Central memory CD8-positive, alpha-beta T cell (primary cell): ENCODE measurements around the gene U2SURP.
"Not testable (repeated sequence)": the region's sequence is repeated elsewhere in the genome, so short reads cannot be mapped to it uniquely, and the experiment has no call there.

ENCODE experiments used
- ATAC-seq: fragments of 150-1000 bp; cut with Tn5 transposase; replicated peaks from 2 replicates; pipeline ENCODE4 v1.10.0; 2022; ENCODE audit warnings: mild to moderate bottlenecking, moderate FRiP score, moderate number of reproducible peaks; ENCODE audit not compliant: poor library complexity, severe bottlenecking; ENCODE audit errors: extremely low read depth
- DNase-seq, 2 donors: peaks; one replicate each; pipeline ENCODE4 v3.0.0; 2021; ENCODE audit warnings: low spot score in 2 of 2
- H3K27ac Mint-ChIP-seq: one replicate; pipeline ENCODE4 v1.8.0; 2022; ENCODE audit warnings: low read depth, mild to moderate bottlenecking, moderate library complexity, mixed read lengths
- H3K27me3 Mint-ChIP-seq: one replicate; pipeline ENCODE4 v1.8.0; 2022; ENCODE audit warnings: mixed read lengths
- H3K36me3 Mint-ChIP-seq: one replicate; pipeline ENCODE4 v1.8.0; 2022; ENCODE audit warnings: mild to moderate bottlenecking, moderate library complexity, mixed read lengths; ENCODE audit not compliant: insufficient read depth
- H3K4me1 Mint-ChIP-seq: one replicate; pipeline ENCODE4 v1.8.0; 2022; ENCODE audit warnings: mixed read lengths
- H3K4me3 Mint-ChIP-seq: one replicate; pipeline ENCODE4 v1.8.0; 2022; ENCODE audit warnings: mild to moderate bottlenecking, moderate library complexity, mixed read lengths
- H3K9me3 Mint-ChIP-seq: one replicate; pipeline ENCODE4 v1.8.0; 2022; ENCODE audit warnings: mixed read lengths

Gene U2SURP

GRCh38 chr3:143001034-143001368 is 369 bp upstream of the U2SURP start:
- peaks cover 14% of the 10 kb centered on the region for H3K36me3 Mint-ChIP-seq
- ATAC-seq (peak; percentile 69), DNase-seq (no peak)
- no peaks in the 10 kb centered on the region for H3K9me3 Mint-ChIP-seq
- peaks cover 33% of the 10 kb centered on the region for H3K4me1 Mint-ChIP-seq
- H3K4me3 Mint-ChIP-seq, result peak overlapping the region; percentile 92
- H3K27me3 Mint-ChIP-seq, result no peaks in the 10 kb centered on the region
- H3K27ac Mint-ChIP-seq, result peak overlapping the region; percentile 95

DNA sequence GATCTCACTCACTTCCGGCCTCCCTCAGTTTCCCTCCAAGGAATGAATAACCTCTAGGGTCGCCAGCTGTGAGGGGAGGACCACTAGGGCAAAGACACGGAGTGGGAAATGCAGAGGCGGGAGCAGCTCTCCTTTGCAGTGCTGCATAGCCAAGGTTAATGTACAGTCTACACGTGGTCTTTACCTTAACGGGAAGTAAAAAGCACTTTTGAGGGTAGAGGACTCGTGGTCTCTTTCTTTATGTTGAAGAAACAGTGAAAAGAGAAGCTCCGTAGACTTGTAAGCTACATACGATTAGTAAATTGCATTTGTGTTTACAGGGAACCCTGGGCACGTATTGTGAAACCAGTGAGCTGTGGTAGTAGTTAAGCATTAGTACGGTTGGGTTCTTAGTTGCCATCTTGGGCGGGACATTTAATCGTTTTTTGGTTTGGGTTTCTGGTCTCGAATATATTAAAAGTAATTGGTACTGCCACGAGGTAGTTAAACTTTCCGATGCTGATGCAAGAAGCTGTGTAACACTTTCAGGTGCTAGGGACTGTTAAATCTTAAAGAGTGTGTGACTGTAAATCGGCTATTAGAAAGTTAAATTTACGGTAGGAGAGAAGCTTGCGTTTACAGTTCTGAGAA is 828 bp downstream of the U2SURP start:
- Mint-ChIP-seq H3K27me3 (no peaks in the 10 kb centered on the region), H3K27ac (peak overlapping the region; percentile 95), H3K4me1 (peaks cover 45% of the 10 kb centered on the region), H3K9me3 (no peaks in the 10 kb centered on the region), H3K4me3 (peak overlapping the region; percentile 92), H3K36me3 (peaks cover 17% of the 10 kb centered on the region)
- DNase-seq (no peak), ATAC-seq (peak; percentile 27)

GRCh38 chr3:143002727-143003126 is 1.4 kb downstream of the U2SURP start:
- peaks cover 17% of the 10 kb centered on the region for H3K36me3 Mint-ChIP-seq
- no peaks in the 10 kb centered on the region for H3K9me3 Mint-ChIP-seq
- H3K4me3 Mint-ChIP-seq, result peak overlapping the region; percentile 92
- DNase-seq, result no peak
- H3K27ac Mint-ChIP-seq, result peak overlapping the region; percentile 95
- no peak for ATAC-seq
- peaks cover 51% of the 10 kb centered on the region for H3K4me1 Mint-ChIP-seq
- H3K27me3 Mint-ChIP-seq, result no peaks in the 10 kb centered on the region

DNA sequence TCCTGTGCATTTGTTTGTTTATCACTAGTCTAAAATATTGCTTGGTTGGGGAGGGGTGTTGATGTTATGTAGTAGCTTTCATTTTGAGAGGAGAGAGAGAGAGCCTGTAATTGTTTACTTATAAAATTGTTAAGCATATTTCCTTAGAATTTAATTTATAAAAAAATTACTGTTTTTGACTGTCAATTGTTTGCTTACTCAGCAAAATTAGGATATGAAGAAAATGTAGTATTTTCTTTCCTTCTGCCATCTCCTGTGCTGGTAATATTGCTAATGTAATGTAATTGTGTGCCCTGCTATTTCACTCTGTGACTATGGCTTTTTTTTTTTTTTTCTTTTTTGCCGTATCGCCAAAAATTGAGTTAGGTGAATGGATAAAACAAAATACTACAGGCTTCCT is 3.5 kb downstream of the U2SURP start:
- Mint-ChIP-seq H3K4me1 (peaks cover 68% of the 10 kb centered on the region), H3K27ac (no peak overlapping the region), H3K4me3 (peak overlapping the region; percentile 43), H3K36me3 (peaks cover 18% of the 10 kb centered on the region), H3K27me3 (no peaks in the 10 kb centered on the region), H3K9me3 (no peaks in the 10 kb centered on the region)
- no peak for ATAC-seq
- no peak for DNase-seq

DNA sequence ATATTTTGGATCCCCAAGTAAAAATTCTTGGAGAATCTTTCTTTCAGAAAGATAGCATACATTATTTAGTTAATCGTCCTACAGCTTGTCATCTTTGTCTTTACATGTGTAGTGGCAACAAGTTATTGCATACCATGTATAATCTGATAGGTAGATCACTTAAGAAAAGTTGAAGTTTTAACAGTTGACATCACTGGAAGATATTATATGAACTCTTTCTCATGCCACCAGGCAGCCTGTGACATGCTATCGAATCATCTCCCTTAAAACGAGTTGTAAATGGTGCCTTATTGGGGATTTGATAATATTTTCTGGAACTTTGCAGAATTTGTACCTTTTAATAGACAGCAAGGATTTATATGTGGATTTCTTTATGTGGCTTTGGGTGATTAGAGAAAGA is 8.7 kb downstream of the U2SURP start:
- H3K9me3 Mint-ChIP-seq, result no peaks in the 10 kb centered on the region
- H3K4me1 Mint-ChIP-seq, result peaks cover 60% of the 10 kb centered on the region
- no peak overlapping the region for H3K27ac Mint-ChIP-seq
- DNase-seq (no peak), ATAC-seq (no peak)
- H3K4me3 Mint-ChIP-seq, result no peak overlapping the region
- no peaks in the 10 kb centered on the region for H3K27me3 Mint-ChIP-seq
- peaks cover 24% of the 10 kb centered on the region for H3K36me3 Mint-ChIP-seq

DNA sequence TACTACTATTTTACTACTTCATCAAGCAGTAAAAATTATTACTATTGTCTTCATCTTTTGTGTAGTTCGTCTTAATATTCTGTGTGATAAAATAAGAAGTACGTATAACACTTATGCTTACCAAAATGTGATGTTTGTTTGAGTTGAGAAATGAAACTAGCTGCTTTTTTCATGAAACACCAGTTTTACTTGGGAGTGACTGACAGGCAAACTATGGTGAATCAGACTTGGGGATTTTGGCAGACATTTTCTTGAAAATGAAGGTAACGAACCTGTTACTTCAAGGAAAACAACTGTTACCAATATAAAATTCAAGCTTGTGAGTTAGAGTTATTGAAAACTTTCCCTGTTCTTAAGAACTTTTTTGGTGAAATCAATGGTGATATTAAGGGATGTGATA is 10.3 kb downstream of the U2SURP start:
- Mint-ChIP-seq H3K4me1 (peaks cover 51% of the 10 kb centered on the region), H3K9me3 (no peaks in the 10 kb centered on the region), H3K27me3 (no peaks in the 10 kb centered on the region), H3K27ac (no peak overlapping the region), H3K36me3 (peaks cover 26% of the 10 kb centered on the region), H3K4me3 (no peak overlapping the region)
- DNase-seq (no peak), ATAC-seq (no peak)

- Mint-ChIP-seq H3K9me3 (no peaks in the 10 kb centered on the region), H3K27ac (no peak overlapping the region), H3K4me1 (peaks cover 23% of the 10 kb centered on the region), H3K36me3 (peaks cover 48% of the 10 kb centered on the region), H3K27me3 (no peaks in the 10 kb centered on the region), H3K4me3 (no peak overlapping the region)
- ATAC-seq, result no peak
- DNase-seq, result no peak
Observed at GRCh38 chr3:143014921-143015320, 13.6 kb downstream of the U2SURP start.

DNA sequence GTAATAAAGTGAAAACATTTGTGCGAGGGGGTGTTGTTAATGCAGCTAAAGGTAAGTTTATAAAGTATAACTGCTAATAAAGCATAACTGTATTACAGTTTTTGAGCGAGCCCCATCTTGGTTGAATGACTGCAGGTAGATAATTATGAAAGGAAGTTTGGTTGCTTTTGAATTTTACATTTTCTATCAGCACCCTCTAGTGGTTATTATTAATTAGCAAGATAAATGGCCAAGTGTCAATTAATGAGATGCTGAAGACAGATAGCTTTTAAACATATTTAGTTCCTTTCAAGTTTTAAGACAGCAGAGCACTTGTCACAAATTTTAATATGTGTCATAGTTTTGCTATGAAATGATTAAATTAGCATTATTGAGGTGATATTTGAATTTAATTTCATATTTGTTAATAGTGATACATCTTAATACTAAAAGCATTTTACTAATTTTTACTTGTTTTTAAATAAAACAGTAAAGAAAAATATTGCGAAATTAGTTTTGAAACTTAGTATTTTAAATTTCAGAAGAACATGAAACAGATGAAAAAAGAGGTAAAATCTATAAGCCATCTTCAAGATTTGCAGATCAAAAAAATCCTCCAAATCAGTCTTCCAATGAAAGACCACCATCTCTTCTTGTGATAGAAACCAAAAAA is 15.1 kb downstream of the U2SURP start:
- H3K27me3 Mint-ChIP-seq, result no peaks in the 10 kb centered on the region
- no peaks in the 10 kb centered on the region for H3K9me3 Mint-ChIP-seq
- peaks cover 11% of the 10 kb centered on the region for H3K4me1 Mint-ChIP-seq
- DNase-seq (no peak), ATAC-seq (no peak)
- H3K27ac Mint-ChIP-seq, result no peak overlapping the region
- no peak overlapping the region for H3K4me3 Mint-ChIP-seq
- H3K36me3 Mint-ChIP-seq, result peaks cover 61% of the 10 kb centered on the region

DNA sequence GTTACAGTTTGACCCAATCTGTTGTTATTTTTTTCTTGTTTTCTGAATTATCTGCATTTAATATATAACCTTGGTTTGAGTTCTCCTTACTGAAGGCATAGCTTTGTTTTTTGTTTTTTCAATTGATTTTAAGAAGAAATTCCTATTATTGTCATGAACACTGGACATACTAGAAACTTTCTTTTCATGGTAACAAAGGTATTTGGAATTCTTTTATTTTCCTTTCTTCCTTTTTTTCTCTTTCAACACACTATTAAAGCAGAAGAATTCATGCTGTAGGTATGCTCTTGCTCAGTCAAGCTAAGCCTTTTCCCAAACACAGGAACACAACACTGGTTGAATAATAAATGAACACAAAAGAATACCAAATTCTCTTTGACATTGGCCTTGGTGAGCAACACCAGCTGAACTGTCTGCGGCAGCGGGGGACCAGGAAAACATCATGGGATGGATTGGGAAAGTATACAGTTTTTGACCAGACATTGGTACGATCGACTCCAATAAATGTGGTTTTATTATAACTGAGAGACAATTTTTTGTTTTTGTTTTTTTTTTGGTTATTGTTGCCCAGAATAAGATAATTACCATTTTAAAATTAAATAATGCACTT is 23.1 kb downstream of the U2SURP start:
- Mint-ChIP-seq H3K27me3 (no peaks in the 10 kb centered on the region), H3K27ac (no peak overlapping the region), H3K9me3 (no peaks in the 10 kb centered on the region), H3K4me1 (no peaks in the 10 kb centered on the region), H3K4me3 (no peak overlapping the region), H3K36me3 (peaks cover 65% of the 10 kb centered on the region)
- ATAC-seq, result no peak
- DNase-seq, result no peak

DNA sequence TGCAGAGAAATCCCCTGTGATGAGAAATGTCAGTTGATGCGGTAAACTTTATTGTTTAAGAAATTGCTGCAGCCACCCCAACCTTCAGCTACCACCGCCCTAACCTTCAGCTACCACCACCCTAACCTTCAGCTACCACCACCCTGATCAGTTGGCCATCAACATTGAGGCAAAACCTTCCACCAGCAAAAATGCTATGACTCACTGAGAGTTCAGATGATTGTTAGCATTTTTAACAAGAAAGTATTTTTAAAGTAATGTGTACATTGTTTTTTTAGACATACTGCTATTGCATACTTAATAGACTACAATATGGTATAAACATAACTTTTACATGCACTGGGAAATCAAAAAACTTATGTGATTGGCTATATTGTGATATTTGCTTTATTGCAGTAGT is 30.0 kb downstream of the U2SURP start:
- Mint-ChIP-seq H3K4me1 (peaks cover 7% of the 10 kb centered on the region), H3K4me3 (no peak overlapping the region), H3K27me3 (no peaks in the 10 kb centered on the region), H3K27ac (no peak overlapping the region), H3K9me3 (no peaks in the 10 kb centered on the region), H3K36me3 (peaks cover 47% of the 10 kb centered on the region)
- DNase-seq (no peak), ATAC-seq (no peak)

- H3K27me3 Mint-ChIP-seq, H3K9me3 Mint-ChIP-seq, H3K27ac Mint-ChIP-seq, H3K4me3 Mint-ChIP-seq, ATAC-seq, DNase-seq: not testable (repeated sequence)
- peaks cover 51% of the 10 kb centered on the region for H3K36me3 Mint-ChIP-seq
- peaks cover 12% of the 10 kb centered on the region for H3K4me1 Mint-ChIP-seq
Observed at GRCh38 chr3:143031796-143032387, 30.5 kb downstream of the U2SURP start.

GRCh38 chr3:143035466-143036211 is 34.3 kb downstream of the U2SURP start:
- no peaks in the 10 kb centered on the region for H3K9me3 Mint-ChIP-seq
- peaks cover 55% of the 10 kb centered on the region for H3K36me3 Mint-ChIP-seq
- ATAC-seq (no peak), DNase-seq (no peak)
- peaks cover 12% of the 10 kb centered on the region for H3K4me1 Mint-ChIP-seq
- H3K27me3 Mint-ChIP-seq, result no peaks in the 10 kb centered on the region
- H3K27ac Mint-ChIP-seq, result peak overlapping the region; percentile 56
- H3K4me3 Mint-ChIP-seq, result no peak overlapping the region
